NCI-H2171 (cell line): ENCODE results near the gene PARVA.
A peak's percentile ranks its signal among the peaks of the same experiment; 100 is the strongest.
"Not testable (repeated sequence)": the region's sequence is repeated elsewhere in the genome, so short reads cannot be mapped to it uniquely, and the experiment has no call there.

Experiments
- DNase-seq: peaks from one replicate; lab custom pipeline; 2025; lab: John Stamatoyannopoulos, UW

PARVA gene, protein sequence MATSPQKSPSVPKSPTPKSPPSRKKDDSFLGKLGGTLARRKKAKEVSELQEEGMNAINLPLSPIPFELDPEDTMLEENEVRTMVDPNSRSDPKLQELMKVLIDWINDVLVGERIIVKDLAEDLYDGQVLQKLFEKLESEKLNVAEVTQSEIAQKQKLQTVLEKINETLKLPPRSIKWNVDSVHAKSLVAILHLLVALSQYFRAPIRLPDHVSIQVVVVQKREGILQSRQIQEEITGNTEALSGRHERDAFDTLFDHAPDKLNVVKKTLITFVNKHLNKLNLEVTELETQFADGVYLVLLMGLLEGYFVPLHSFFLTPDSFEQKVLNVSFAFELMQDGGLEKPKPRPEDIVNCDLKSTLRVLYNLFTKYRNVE

DNA sequence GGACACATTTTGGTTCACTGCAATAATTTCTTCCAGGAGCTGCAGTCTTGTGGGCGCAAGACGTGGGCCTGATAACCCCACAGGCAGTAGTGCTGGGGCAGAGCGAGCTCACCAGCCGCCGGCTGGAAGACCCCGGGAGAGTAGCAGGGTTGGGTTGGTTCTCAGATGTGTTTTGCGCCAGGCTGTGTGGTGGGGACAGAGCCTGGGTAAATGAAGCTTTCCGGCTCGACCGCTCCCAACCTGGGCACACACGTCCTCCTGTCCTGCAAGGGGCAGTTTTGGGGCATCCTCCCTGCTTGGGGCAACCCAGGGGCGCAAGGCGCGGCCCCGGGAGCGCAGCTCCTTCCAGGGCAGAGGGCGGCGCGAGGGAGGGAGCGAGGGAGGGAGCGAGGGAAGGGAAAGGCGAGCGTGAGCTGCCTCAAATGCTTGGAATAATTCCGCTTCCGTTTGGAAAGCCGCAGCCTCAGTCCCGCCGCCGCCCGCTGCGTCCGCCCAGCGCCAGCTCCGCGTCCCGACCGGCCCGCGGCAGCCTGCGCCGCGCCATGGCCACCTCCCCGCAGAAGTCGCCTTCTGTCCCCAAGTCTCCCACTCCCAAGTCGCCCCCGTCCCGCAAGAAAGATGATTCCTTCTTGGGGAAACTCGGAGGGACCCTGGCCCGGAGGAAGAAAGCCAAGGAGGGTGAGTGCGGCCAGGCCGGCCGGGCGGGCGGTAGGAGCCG lies at the start of gene PARVA:
Gene PARVA (plus strand): TSS at position 466 of the 718 bp plus-strand sequence. CDS start 77 bp downstream, at position 543.
- DNase-seq: no peak

DNA sequence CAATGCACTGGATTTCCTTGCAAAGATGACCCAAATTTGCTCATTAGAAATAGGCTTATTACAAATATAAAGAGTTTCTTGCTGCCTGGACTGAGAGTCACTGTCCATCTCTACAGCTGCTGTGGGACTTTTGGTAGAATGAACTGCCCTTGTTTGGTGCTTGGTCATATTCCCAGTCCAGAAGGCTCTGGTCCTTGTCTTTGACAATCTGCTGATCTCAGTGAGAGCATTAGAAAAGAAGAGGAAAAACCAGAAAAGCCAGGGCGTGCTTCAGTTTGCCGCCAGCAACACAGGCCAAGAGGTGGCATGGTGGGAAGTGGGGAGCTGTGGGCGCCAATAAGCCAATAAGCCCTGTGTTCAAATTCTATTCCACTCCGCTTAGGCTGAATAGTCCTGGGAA lies 48.2 kb upstream of the PARVA start:
- DNase-seq: no peak

DNA sequence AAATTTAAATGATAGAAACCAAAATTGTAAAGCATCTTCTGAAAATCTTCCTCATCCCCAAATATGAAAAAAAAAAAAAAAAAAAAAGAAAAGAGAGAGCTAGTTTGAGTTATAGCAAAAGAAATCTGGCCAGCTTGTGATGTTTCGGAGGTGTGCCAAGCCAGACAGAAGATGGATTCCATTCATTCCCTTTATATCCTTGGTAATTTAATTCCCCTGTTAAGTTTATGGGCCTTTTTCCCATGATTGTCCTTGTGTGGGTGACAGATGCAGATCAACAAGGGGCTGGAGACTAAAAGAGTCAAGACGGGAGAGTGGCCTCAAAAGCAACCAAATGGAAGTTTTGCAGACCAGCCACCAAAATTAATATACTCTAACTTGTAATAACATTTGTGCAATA lies 47.6 kb upstream of the PARVA start:
- DNase-seq: no peak

DNA sequence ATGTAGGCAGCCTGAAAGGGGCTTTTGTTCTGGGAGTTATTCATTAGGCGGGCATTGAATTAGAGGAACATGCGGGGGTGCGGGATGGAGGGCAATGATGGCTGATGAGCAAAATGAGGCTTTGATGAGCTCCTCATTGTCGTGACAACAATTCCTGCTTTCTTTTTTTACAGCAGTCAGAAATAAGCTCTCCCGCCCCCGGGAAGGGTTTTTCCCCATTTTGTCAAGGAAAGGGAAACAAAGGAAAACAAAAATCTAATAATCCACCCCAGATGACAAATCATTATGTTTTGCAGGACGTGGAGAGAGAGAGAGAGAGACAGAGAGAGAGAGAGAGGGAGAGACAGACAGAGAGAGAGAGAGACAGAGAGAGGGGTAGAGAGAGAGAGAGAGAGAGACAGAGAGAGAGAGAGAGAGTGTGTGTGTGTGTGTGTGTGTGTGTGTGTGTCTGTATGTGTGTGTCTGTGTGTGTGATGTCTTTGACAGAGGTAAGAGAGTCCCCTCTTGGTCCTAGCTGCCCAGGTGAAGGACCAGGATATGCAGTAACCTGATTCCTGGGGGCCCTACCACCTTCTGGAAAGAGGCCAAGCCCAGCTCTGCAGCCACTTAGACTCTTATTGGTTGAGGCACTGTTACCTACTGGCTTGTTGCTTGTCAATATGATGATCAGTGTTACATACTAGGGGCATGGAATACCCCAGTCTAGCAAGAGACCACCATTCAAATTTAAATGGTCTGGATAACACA lies 46.7 kb upstream of the PARVA start:
- DNase-seq: peak; percentile 11

DNA sequence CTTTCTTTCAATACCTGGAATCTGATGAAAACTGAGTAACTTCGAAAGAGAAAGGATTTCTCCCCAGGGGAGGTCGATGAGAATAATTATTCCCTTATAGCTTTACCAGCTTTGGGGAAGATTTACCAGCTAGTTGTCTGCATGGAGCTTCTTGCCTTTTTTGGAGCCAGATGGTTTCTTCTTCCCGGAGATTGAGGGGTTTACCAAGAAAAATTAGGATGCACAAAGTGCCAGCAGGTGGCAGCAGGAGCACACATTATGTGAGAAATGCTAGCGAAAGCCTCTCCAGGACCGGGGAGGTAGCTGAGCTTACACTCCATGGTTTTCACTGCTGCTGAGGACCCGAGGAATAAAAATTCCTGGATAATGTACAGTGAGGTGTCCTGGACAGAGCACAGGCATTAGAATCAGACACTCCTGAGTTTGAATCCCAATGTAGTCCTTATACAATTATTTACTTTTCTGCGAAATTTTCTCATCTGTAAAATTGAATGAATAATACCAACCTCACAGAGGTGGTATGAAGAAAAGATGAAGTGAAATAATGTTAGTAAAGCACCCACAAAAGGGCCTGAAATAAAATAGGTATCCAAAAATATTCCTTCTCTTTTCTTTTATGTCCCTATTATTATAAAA lies 46.0 kb upstream of the PARVA start:
- peak; percentile 73 for DNase-seq

DNA sequence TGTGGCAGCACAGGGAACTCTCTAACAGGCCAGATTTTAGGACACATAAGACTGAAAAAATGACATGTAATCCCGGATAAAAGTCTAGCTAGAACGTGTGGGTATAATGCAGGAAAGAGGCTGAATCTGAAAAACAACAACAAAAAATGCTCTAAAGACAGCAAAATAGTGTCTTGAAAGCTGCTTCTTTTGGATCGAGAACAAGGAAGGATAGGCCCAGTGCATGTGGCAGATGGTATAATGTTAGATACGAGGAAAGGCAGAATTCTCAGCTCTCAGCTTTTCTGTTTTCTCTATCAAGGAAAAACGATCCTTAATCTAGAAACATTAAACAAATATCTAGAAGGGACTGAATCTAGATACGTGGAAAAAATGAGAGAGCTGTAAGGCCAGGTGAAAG lies 33.8 kb upstream of the PARVA start:
- DNase-seq: no peak

DNA sequence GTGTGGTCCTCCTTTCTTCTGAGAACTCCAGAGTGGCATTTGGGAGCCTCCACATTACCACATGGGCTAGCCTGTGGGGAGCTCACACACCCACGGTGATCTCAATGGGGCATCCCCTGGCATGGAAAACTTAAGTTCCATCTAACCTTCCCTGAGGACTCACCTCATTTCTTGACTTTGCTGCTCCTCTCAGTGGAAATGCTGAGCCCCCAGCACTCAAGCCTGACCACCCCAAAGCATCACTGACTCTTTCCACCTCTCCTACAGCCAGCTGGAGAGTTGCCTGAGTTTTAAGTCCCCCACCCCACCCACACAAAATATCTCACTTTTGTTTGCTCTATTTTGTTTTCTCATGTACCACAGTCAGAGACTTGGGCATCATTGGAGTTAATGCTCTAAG lies 23.8 kb upstream of the PARVA start:
- no peak for DNase-seq

DNA sequence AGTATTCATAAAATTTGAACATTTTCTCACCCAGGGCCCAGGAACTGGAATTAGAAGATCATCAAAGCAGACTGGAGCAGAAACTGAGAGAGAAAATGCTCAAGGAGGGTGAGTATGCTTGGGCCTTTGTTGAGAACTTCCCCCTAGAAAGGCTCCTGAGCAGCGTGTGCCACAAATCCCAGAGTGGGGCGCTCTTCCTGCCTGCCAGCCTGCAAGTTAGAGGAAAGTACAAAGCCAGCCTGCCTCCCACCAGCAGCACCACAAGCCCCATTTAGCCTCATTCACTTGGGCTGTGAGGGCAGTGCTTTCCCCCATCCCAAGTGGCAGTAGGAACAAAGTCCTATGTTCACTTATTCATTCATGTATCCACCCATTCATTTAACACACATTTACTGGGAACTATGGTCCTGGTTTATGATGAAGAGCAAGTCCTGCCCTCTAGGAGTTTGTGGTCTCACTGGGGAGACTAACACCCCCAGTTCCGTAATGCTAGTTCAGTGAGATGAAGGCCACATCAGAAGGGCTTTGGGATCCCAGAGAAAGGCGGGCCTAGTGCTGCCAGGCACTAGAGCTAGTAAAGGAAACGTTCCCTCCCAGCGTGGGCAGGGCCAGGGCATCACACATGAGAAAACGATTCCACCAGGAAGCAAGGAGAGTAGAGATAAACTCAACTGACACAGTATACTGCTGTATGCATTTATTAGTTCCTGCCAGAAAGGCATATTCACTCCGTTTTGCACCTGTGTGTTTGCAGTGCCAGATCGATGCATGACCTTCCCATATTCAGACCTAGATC lies 22.4 kb upstream of the PARVA start:
- no peak for DNase-seq

DNA sequence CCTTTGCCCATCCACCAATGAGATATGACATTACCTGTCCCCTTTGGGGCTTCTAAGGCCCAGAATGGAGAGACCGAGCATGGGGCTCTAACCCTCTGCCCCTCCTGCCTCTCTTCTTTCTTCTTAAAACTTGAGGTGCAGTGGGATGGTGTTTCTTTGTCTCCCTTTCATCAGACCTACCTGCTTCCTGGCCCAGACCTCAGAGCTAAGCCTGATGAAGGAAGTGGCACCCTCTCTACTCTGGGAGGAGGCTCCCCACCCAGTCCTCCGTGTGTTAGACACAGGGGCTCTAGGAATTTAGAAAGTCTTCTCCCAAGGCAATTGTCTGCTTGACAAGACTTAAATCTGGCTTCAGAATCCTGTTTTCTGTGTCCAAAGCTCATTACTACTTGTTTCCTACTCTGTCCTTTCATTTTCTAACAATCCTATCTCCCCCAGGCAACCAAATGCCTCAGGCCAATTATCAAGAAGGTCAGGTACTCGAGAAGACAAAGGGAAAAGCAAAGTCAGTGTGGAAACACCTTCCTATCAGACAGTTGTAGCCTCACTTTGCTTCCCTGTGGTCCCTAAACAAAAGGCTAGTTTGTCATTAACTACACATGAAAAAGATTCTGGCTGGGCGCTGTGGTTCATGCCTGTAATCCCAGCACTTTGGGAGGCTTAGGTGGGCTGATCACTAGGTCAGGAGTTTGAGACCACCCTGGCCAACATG lies 20.3 kb upstream of the PARVA start:
- DNase-seq: no peak

DNA sequence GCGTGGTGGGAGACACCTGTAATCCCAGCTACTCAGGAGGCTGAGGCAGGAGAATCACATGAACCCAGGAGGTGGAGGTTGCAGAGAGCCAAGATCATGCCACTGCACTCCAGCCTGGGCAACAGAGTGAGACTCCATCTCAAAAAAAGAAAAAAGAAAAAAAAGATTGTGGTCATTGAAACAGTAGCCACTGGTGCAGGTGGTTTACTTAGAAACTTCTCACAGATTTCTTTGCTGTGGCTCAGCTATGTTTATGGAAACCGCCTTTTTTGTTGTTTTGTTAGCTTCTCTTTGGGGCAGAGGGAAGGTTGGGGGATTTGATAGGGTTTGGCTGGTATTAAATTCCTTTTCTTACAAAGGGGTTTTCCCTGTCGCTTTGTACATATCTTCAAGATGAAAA lies 19.7 kb upstream of the PARVA start:
- DNase-seq: not testable (repeated sequence)

DNA sequence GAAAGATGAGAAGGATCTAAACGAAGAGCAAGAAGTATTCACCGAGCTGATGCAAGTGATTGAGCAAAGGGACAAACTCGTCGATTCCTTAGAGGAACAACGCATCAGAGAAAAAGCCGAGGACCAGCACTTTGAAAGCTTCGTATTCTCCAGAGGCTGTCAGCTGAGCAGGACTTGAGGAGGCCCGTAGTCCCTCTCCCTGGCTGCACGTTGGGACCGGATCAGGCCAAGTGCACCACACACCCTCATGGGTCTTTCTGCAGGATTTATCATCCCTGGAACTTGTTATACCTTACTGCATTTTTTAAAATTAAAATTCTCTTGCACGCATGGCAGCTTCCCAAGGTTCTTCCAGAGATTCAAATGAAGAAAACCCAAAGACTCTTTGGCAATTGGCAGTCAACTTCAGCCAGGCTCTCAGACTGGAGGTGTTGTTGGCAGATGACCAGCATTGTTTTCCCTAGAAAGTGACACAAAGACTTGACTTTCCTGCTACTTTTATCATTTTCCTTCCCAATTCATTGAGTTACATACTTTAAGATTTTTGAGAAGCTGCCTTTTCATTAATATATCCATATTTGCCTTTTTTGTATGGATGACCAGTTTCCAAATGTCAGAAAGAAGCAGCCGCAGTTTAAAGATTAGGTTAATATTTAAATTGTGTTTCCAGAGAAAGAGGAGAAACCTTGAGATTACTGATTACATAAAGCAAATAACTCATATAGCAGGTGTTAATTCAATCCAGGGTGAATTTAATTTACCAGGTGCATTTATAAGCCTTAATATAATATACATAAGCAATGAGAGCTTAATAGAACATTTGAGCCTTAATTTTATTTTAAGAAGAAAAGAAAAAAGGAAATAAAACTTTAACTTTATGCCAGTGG lies 18.8 kb upstream of the PARVA start:
- no peak for DNase-seq

DNA sequence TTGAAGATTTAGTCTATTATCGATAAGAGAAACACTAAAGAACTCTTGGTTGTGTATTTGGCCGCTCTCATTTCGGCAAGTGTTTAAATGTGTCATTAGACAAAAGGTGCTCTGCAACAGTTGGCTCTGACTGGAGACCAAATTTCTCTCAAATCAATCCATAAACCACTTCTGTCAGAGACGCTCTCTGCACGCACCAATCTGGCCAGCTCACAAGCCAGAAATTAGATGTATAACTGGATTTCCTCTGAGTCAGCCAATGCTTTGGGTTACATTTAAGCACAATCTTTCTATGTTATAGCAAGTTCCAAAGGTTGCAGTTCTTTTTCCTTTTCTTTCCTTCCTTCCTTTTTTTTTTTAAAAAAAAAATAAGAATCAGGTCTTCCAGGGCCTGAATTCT lies 17.6 kb upstream of the PARVA start:
- no peak for DNase-seq

DNA sequence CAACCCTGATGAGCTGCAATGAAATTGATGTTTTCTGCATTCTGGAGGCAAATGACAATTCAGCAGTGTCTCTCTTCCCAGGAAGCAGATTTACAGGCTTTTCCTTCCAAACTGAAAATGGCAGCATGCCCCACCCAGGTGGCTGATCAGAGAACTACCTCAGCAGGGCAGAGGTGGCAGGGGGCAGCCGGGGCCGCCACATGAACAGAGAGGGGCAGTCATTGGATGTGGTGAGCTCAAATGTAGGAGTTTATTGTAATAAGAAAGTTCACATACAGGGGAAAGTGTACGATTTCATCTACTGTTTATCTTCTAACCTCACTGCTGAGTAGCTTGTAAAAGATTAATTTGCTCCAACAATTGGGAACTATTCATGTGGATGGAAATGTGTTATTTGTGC lies 15.7 kb upstream of the PARVA start:
- no peak for DNase-seq

DNA sequence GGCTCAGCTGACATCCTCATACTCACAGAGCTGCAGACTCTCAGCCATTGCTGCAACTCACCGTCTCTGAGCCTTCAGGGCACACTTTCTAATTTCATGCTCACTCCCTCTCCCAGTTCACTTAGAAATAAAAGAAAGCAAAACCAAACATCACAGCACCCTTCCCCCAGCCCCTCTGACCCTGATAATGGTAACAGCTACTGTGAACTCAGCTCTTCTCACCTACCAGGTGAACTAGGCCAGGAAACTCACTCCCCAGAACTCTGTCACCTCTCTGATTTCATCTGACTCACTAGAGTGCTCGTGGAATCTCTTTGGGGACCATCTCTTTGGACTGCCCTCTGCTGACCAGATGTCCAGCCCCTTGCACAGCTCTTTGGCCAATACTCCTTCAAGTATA lies 14.5 kb upstream of the PARVA start:
- DNase-seq: no peak

DNA sequence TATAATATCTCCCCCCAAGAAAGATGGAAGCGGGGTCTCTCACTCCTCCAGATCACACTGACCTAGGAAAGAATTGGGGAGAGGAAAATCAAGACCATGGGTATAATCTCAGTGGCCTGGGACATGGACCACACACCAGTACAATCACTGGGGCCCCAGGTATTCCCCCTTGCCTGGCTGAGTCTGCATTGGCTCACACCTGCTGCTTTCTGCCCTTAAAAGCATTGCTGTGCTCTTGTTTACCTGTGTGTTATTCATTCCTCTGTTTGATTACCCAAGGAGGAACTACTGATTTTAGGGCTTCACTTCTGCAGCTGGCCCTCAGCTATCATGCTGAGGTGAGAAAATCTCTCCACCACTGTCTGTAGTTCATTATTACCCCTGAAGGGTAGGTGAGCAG lies 14.0 kb upstream of the PARVA start:
- no peak for DNase-seq

DNA sequence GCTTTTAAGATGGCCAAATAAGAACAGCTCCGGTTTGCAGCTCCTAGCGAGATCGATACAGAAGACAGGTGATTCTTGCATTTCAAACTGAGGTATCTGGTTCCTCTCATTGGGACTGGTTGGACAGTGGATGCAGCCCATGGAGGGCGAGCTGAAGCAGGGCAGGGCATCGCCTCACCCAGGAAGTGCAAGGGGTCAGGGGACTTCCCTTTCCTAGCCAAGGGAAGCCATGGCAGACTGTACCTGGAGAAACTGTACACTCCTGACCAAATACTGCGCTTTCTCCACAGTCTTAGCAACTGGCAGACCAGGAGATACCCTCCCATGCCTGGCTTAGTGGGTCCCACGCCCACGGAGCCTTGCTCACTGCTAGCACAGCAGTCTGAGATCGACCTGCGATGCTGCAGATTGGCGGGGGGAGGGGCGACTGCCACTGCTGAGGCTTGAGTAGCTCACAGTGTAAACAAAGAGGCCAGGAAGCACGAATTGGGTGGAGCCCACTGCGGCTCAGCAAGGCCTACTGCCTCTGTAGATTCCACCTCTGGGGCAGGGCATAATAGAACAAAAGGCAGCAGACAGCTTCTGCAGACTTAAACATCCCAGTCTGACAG lies 11.3 kb upstream of the PARVA start:
- DNase-seq: peak; percentile 8

DNA sequence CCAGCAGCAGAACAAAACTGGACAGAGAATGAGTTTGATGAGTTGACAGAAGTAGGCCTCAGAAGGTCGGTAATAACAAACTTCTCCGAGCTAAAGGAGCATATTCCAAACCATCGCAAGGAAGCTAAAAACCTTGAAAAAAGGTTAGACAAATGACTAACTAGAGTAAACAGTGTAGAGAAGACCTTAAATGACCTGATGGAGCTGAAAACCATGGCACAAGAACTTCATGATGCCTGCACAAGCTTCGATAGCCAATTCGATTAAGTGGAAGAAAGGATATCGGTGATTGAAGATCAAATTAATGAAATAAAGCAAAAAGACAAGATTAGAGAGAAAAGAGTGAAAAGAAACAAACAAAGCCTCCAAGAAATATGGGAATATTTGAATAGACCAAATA lies 10.3 kb upstream of the PARVA start:
- DNase-seq: not testable (repeated sequence)

DNA sequence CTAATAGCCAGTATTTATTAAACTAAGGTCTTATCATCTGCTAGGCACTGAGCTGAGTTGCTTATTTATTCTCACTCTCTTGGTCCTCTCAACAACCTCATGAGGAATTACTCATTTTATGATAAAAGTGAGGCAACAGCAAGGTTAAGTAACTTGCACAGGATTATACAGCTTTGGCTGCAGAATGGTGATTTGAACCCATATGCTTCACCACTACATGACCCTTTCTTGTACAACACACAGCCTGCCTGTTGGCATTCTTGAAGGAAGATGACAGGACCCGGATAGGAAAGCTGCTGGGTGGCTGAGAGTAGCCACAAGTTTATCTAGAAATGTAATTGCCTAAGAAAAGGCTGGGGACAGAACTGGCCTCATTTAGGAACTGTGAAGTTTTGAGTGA lies 5.3 kb upstream of the PARVA start:
- DNase-seq: no peak

DNA sequence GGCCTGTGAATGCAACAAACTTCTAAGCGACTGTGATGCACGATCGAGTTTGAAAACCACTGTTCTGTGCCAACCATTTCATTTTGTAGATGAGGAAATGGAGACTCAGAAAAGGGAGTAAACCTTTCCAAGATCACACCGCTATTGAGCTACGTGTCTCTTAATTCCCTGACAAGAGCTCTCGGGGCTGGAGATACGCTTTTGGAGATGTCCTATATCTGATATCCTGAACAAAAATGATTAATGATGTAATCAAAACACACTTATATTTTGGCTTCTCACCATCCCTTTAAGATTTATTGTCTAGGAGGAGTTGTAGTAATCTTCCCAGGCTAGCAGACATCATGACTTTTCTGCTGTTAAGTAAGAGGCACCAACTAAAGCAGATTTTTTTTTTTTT lies 1.7 kb upstream of the PARVA start:
- no peak for DNase-seq
